GM12878 (cell line): ENCODE data around the gene PLXNB3. TPM values are rescaled to one million over a fixed set of nuclear protein-coding genes. Genes with fewer than 3 reads are reported as not detected.
A peak's percentile ranks its signal among the peaks of the same experiment; 100 is the strongest.

Experiments used
- ATAC-seq: fragments of 200-7000 bp; cut with Tn5 transposase; 3 replicates; pipeline ENCODE4 v1.9.1; 2020; ENCODE audit warnings: mild to moderate bottlenecking, moderate library complexity
- BruUV-seq: library from RNA; stranded (reverse); fragments of 400-500 nt; replicated peaks from 2 replicates; lab custom pipeline; 2021; lab: Mats Ljungman, UMichigan
- CTCF ChIA-PET: fragments of 300-600 bp; sonication (Branson Sonifier 250); formaldehyde crosslinking; extraction: SDS; loops from one replicate; lab custom pipeline; 2021; ENCODE audit warnings: inconsistent platforms; lab: Yijun Ruan, JAX
- POLR2A ChIA-PET: fragments of 350-600 bp; formaldehyde crosslinking; extraction: SDS; loops from one replicate; lab custom pipeline; 2021; ENCODE audit warnings: inconsistent platforms; lab: Charles Lee
- RAD21 ChIA-PET: fragments of 300-600 bp; sonication (Branson Sonifier 250); formaldehyde crosslinking; loops from one replicate; lab custom pipeline; 2023; ENCODE audit warnings: antibody characterized with exemption; ENCODE audit not compliant: unreplicated experiment; lab: Charles Lee
- SMC1A ChIA-PET: fragments of 300-600 bp; sonication (Branson Sonifier 250); formaldehyde crosslinking; loops from one replicate; lab custom pipeline; 2023; ENCODE audit not compliant: unreplicated experiment, uncharacterized antibody; lab: Charles Lee
- DNase-seq: peaks from one replicate; pipeline ENCODE4 v3.0.0-alpha.2; 2011; ENCODE audit warnings: low read depth, low spot score
- FAIRE-seq: peaks from 3 replicates; lab custom pipeline; 2011; peaks lifted over from hg19 to GRCh38; lab: Jason Lieb, UNC
- H2AFZ ChIP-seq: 2 replicates; pipeline ENCODE4 v1.6.0; 2011; ENCODE audit warnings: low read depth, low read length, control low read depth; ENCODE audit not compliant: control insufficient read depth
- H3K27ac ChIP-seq: 2 replicates; pipeline ENCODE4 v1.5.1; 2011; ENCODE audit warnings: control low read depth; ENCODE audit not compliant: control insufficient read depth, insufficient read depth
- H3K27me3 ChIP-seq, 2 experiments: replicated peaks in 1 of 2; 2 replicates each; pipeline versions ENCODE4 v1.6.0 to v1.6.1; 2011; ENCODE audit warnings: low read length in 1 of 2; ENCODE audit not compliant: control insufficient read depth in 2 of 2, insufficient read depth in 2 of 2
- H3K36me3 ChIP-seq, 2 experiments: 2 replicates each; pipeline ENCODE4 v1.5.1; 2011; ENCODE audit warnings: low read length in 1 of 2; ENCODE audit not compliant: control insufficient read depth in 2 of 2, insufficient read depth in 2 of 2
- H3K4me1 ChIP-seq: 2 replicates; pipeline ENCODE4 v1.6.1; 2011; ENCODE audit warnings: mild to moderate bottlenecking, low read length, moderate library complexity, mixed read lengths; ENCODE audit not compliant: control insufficient read depth, insufficient read depth
- H3K4me2 ChIP-seq: 2 replicates; pipeline ENCODE4 v1.6.0; 2011; ENCODE audit warnings: control low read depth; ENCODE audit not compliant: control insufficient read depth, insufficient read depth
- H3K4me3 ChIP-seq: fragments of 200-600 bp; sonication (generic); 2 replicates; pipeline ENCODE4 v1.5.1; 2016
- H3K79me2 ChIP-seq: 2 replicates; pipeline ENCODE4 v1.6.0; 2011; ENCODE audit warnings: low read length; ENCODE audit not compliant: control insufficient read depth, insufficient read depth
- H3K9ac ChIP-seq: 2 replicates; pipeline ENCODE4 v1.8.0; 2011; ENCODE audit warnings: low read length, control low read depth, mixed read lengths; ENCODE audit not compliant: control insufficient read depth, insufficient read depth
- H3K9me3 ChIP-seq: replicated peaks from 3 replicates; pipeline ENCODE4 v1.5.1; 2011; ENCODE audit warnings: mild to moderate bottlenecking, low read length; ENCODE audit not compliant: control insufficient read depth, insufficient read depth
- H4K20me1 ChIP-seq: 2 replicates; pipeline ENCODE4 v1.6.0; 2011; ENCODE audit not compliant: control insufficient read depth, insufficient read depth
- BHLHE40 ChIP-seq, 2 experiments: fragments of 450-650 bp in 1 of 2; IDR thresholded peaks; 2 replicates each; pipeline ENCODE4 v1.6.1; 2011 to 2017; ENCODE audit warnings: low read depth in 2 of 2, borderline replicate concordance in 1 of 2, improper control_type of control experiment in 1 of 2, low read length in 1 of 2, mild to moderate bottlenecking in 1 of 2
- MEF2A ChIP-seq: IDR thresholded peaks from 2 replicates; pipeline ENCODE4 v1.6.1; 2011; ENCODE audit warnings: low read depth, mild to moderate bottlenecking, low read length, moderate library complexity; ENCODE audit not compliant: insufficient read depth
- SREBF2 ChIP-seq: IDR thresholded peaks from 2 replicates; pipeline ENCODE4 v1.6.1; 2012; ENCODE audit warnings: mild to moderate bottlenecking, low read length
- YBX1 ChIP-seq: fragments of 450-650 bp; IDR thresholded peaks from 2 replicates; pipeline ENCODE4 v1.6.1; 2016; ENCODE audit warnings: antibody characterized with exemption
- ZNF687 ChIP-seq: fragments of 450-650 bp; IDR thresholded peaks from 2 replicates; pipeline ENCODE4 v1.6.1; 2017; ENCODE audit warnings: mild to moderate bottlenecking, moderate library complexity
- WGBS: methylation state at CpG from one replicate; pipeline ENCODE4 v1.1.6; 2016; ENCODE audit warnings: low lambda C conversion rate; ENCODE audit not compliant: insufficient replicate concordance, insufficient coverage; ENCODE audit errors: missing lambda C conversion rate; 5-methylcytosine and 5-hydroxymethylcytosine counted together
- in situ Hi-C: fragments of 300-500 bp; cut with MboI; formaldehyde crosslinking; loops from 9 replicates; pipeline ENCODE4 v1.14.3; 2018; ENCODE audit warnings: mixed read lengths
- intact Hi-C: fragments of 100-400 bp; cut with micrococcal nuclease; formaldehyde crosslinking; loops from one replicate; pipeline ENCODE4 v1.14.2; 2022; ENCODE audit not compliant: unreplicated experiment
- polyA plus RNA-seq, 11 experiments: library from polyadenylated mRNA; depleted of rRNA in 4 of 11; unstranded in 6 of 11; stranded (reverse) in 5 of 11; fragments of >200 nt; fragmentation: Nextera tagmentation in 4 of 11; fragmentation: Illumina TruSeq in 1 of 11; extraction: Ambion mirVana in 4 of 11; extraction: Trizol in 1 of 11; gene quantifications; 1 replicate in 1 of 11; 2 replicates in 10 of 11; pipeline versions ENCODE4 v1.2.1 to v1.2.3, GENCODE V29; 2011 to 2016; ENCODE audit warnings: inconsistent platforms in 2 of 11, missing spikeins in 2 of 11, low read depth in 1 of 11
- total RNA-seq, 4 experiments: library from RNA; depleted of rRNA in 3 of 4; stranded (reverse); fragments of >200 nt in 3 of 4; fragmentation: Illumina TruSeq in 1 of 4; extraction: Trizol in 1 of 4; gene quantifications; 2 replicates each; pipeline versions ENCODE4 v1.2.1 to v1.2.3, GENCODE V29; 2013 to 2021
- TF ChIP-seq, protein P1 (sequence below): fragments of 450-650 bp; IDR thresholded peaks from 2 replicates; pipeline ENCODE4 v1.6.1; 2016; ENCODE audit warnings: mild to moderate bottlenecking

Gene PLXNB3
- total and polyA plus RNA-seq, 10 of the 15 experiments (the other 5 are each of a cell fraction or from before 2014, with no cell fraction given): 0.06 to 0.68 (median 0.19) TPM; not detected in 4

GRCh38 chrX:153726286-153727122, 37.5 kb upstream of the PLXNB3 start (continued):
- TF ChIP-seq MEF2A: no peak
- TF ChIP-seq, all 136 proteins: peak for 23

DNA sequence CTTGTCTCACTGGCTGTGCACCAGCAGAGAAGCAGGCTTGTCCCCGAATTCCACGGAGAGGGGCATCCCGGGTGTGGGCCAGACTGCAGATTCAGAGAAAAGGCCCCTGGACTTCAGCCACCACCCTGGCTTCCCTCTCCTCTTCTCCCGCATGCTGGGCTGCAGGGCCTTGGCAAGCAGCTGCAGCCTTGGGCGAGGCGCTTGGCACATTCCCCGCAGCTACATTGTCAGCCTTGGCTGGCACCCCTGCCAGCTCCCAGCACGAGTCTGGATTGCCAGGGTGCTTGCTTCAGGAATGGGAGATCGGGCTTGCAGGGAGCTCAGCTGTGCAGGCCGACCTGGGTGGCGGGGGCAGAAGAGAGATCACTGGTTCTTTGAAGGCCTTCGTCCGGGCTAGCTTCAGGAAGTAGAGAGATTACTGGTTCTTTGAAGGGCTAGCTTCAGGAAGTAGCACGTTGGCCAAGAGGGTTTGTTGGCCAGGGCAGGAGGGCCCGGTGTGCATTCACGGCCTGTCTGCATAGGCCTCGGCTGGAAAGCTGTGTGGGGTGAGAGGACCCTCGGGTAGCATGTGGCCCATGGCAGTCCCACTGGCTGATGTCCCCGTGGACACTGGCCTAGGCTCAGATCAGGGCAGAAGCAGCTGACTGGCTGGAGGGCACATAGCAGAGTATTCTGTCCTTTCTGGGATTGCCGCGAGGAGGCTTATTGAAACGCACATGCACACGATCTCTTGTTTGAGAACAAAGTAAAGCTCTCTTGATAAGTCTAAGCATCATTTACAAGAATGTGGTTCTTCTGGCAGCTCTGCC, 36.7 kb upstream of the PLXNB3 start:
- no peak for ATAC-seq
- Histone ChIP-seq H4K20me1 (no peaks in the 10 kb centered on the region), H3K9ac (peak overlapping the region; percentile 38; the same call in 1 of the 2 replicates), H3K27me3 (no peaks in the 10 kb centered on the region), H3K4me2 (peak overlapping the region; percentile 52; the same call in 1 of the 2 replicates), H3K79me2 (peaks cover 13% of the 10 kb centered on the region), H3K9me3 (peaks cover 2% of the 10 kb centered on the region; the same call in 1 of the 3 replicates), H2AFZ (peak overlapping the region; percentile 62), H3K36me3 (no peaks in the 10 kb centered on the region), H3K4me3 (no peak overlapping the region), H3K4me1 (peaks cover 30% of the 10 kb centered on the region), H3K27ac (peak overlapping the region; percentile 28)
- BruUV-seq: no TSS peak
- intact Hi-C loops (no loop called here), in situ Hi-C loops (no loop called here)
- no peak for FAIRE-seq
- POLR2A ChIA-PET: interaction anchor here (1.1 to 1.3 kb wide), 2 partner anchors 198 to 200 kb away, joined by 4 to 6 read pairs; partner anchors contain the start of gene ARHGAP4
- CTCF ChIA-PET: interaction anchor here (1.2 to 1.4 kb wide), 2 partner anchors 9 to 60 kb away, joined by 4 to 5 read pairs; no protein-coding TSS in a partner anchor
- 58% methylated on average over 19 of the region's 23 CpGs for WGBS
- SMC1A ChIA-PET: no interaction called here
- RAD21 ChIA-PET: interaction anchor here (1.4 kb wide), 1 partner anchor 8 kb away, joined by 3 read pairs; no protein-coding TSS in a partner anchor
- TF ChIP-seq, protein P1, sequence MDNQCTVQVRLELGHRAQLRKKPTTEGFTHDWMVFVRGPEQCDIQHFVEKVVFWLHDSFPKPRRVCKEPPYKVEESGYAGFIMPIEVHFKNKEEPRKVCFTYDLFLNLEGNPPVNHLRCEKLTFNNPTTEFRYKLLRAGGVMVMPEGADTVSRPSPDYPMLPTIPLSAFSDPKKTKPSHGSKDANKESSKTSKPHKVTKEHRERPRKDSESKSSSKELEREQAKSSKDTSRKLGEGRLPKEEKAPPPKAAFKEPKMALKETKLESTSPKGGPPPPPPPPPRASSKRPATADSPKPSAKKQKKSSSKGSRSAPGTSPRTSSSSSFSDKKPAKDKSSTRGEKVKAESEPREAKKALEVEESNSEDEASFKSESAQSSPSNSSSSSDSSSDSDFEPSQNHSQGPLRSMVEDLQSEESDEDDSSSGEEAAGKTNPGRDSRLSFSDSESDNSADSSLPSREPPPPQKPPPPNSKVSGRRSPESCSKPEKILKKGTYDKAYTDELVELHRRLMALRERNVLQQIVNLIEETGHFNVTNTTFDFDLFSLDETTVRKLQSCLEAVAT: peak; percentile 61
- no peak for TF ChIP-seq YBX1
- TF ChIP-seq ZNF687: 0 out of 2 replicates have a peak, but pooled peaks have one; percentile 12
- no peak for TF ChIP-seq BHLHE40 (IDR thresholded peaks at IDR 0.05; ENCODE audit: borderline replicate concordance in 1 of 2, low read depth in 2 of 2, low read length in 1 of 2)
- TF ChIP-seq SREBF2: no peak
- DNase-seq: no peak
